ENCODE results near the gene EEF1G.

DNA sequence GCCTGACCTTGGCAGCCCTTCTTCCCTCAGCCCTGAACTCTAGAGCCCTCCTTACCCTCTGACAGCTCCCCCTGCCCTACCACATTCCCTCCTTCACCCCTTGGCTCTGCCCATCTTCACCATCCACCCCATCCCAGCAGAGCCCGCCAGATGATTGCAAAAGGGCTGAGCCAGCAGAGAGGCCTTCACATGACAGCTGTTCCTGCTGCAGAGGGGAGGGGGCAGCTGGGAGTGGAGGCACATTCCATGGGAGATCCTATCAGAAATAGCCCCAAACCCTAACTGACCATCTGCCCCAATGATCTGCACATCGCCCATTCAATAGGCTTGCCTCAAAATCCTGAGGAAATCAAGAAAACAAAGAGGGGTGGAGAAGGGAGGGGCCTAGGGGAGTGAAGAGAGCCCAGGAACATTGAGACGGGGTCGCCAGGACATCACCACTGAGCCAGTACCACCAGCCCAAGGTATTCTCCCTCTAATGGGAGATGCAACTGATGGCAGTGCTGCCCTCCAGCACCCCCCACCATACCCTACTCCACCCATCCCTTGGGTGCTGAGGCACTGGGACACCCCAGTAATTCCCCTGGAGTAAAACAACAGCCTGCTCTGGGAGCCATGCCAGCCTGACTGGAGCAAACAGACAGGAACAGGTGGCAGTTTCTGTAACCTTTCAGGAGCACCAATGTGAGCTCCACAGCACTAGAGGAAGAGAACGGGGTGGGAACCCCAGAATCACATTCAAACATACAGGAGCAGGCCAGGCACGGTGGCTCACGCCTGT lies 19.1 kb downstream of the EEF1G start:
- TF ChIP-seq CTCF (IDR thresholded peaks at IDR 0.05; ENCODE audit: low read length): no peak
- no peak for TF ChIP-seq EZH2 (optimal IDR thresholded peaks at IDR 0.05; ENCODE audit: low read depth, low read length)
- no peak for TF ChIP-seq EZH2phosphoT487 (IDR thresholded peaks at IDR 0.05; ENCODE audit: low read length)
